ENCODE measurements around the gene VWA5A.

GRCh38 chr11:124072147-124072546 is 43.1 kb upstream of the VWA5A start:
- TF ChIP-seq ZNF274 (IDR thresholded peaks at IDR 0.05; ENCODE audit: low read depth, low read length) (no peak), YY1 (IDR thresholded peaks at IDR 0.05; ENCODE audit: insufficient read depth, insufficient read length) (no peak), SUZ12 (IDR thresholded peaks at IDR 0.05; ENCODE audit: extremely low read depth, insufficient read depth, insufficient read length) (no peak)
